Hepatocyte (in vitro differentiated cells): ENCODE measurements around the gene TTC31.

ENCODE experiments used
- EZH2 ChIP-seq: fragments of 200-600 bp; sonication (generic); IDR thresholded peaks from 2 replicates; pipeline ENCODE4 v1.6.1; 2016; ENCODE audit warnings: antibody characterized with exemption, mild to moderate bottlenecking, borderline replicate concordance
- EZH2phosphoT487 ChIP-seq: fragments of 200-600 bp; sonication (generic); IDR thresholded peaks from one replicate; pipeline ENCODE4 v1.6.1; 2018; ENCODE audit warnings: antibody characterized with exemption, mild to moderate bottlenecking, low read depth, moderate library complexity; ENCODE audit not compliant: unreplicated experiment, severe bottlenecking
- TF ChIP-seq, protein P1 (sequence below): fragments of 200-600 bp; sonication (generic); IDR thresholded peaks from 2 replicates; pipeline ENCODE4 v1.5.1; 2016; ENCODE audit warnings: antibody characterized with exemption, mild to moderate bottlenecking; ENCODE audit not compliant: poor library complexity

DNA sequence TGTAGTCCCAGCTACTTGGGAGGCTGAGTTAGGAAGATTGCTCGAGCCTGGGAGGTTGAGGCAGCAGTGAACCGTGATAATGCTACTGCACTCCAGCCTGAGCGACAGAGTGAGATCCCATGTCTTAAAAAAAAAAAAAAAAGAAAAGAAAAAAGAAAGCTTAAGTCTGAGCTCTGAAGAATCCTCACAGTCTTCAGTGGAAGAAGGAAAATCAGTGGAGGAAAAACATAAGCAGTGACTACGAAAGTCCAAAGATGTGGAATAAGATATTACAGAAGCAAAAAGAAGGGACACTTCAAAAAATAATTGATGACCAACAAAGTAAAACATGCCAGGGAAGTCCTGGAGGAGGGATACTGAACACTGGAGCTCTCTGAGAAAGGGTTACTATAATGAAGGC, 27.4 kb downstream of the TTC31 start:
- TF ChIP-seq EZH2phosphoT487: no peak
- TF ChIP-seq EZH2: no peak
- TF ChIP-seq, protein P1, sequence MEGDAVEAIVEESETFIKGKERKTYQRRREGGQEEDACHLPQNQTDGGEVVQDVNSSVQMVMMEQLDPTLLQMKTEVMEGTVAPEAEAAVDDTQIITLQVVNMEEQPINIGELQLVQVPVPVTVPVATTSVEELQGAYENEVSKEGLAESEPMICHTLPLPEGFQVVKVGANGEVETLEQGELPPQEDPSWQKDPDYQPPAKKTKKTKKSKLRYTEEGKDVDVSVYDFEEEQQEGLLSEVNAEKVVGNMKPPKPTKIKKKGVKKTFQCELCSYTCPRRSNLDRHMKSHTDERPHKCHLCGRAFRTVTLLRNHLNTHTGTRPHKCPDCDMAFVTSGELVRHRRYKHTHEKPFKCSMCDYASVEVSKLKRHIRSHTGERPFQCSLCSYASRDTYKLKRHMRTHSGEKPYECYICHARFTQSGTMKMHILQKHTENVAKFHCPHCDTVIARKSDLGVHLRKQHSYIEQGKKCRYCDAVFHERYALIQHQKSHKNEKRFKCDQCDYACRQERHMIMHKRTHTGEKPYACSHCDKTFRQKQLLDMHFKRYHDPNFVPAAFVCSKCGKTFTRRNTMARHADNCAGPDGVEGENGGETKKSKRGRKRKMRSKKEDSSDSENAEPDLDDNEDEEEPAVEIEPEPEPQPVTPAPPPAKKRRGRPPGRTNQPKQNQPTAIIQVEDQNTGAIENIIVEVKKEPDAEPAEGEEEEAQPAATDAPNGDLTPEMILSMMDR: no peak
